HG02981 (cell line): ENCODE results near the gene TMCC1.
A peak's percentile ranks its signal among the peaks of the same experiment; 100 is the strongest.
"Not testable (repeated sequence)": the region's sequence is repeated elsewhere in the genome, so short reads cannot be mapped to it uniquely, and the experiment has no call there.

Experiments used
- ATAC-seq: cut with Tn5 transposase; IDR thresholded peaks from one replicate; pipeline ENCODE4 v1.9.1; 2021; ENCODE audit warnings: mild to moderate bottlenecking, moderate library complexity; ENCODE audit not compliant: unreplicated experiment

TMCC1 gene

GRCh38 chr3:129837065-129837642 is 56.4 kb downstream of the TMCC1 start:
- no peak for ATAC-seq

- no peak for ATAC-seq
Measured at GRCh38 chr3:129836381-129837064, 57.0 kb downstream of the TMCC1 start.

- no peak for ATAC-seq
Measured at GRCh38 chr3:129835198-129835597, 58.3 kb downstream of the TMCC1 start.

- no peak for ATAC-seq
Measured at GRCh38 chr3:129834580-129834979, 58.9 kb downstream of the TMCC1 start.

GRCh38 chr3:129831942-129832341 is 61.6 kb downstream of the TMCC1 start:
- ATAC-seq = not testable (repeated sequence)

- no peak for ATAC-seq
Measured at GRCh38 chr3:129831503-129831902, 62.0 kb downstream of the TMCC1 start.

GRCh38 chr3:129829640-129830039 is 63.9 kb downstream of the TMCC1 start:
- ATAC-seq = no peak

- peak; percentile 83 for ATAC-seq
Measured at GRCh38 chr3:129827765-129828164, 65.7 kb downstream of the TMCC1 start.

GRCh38 chr3:129824926-129825541 is 68.5 kb downstream of the TMCC1 start:
- no peak for ATAC-seq

GRCh38 chr3:129822679-129823078 is 70.8 kb downstream of the TMCC1 start:
- no peak for ATAC-seq

GRCh38 chr3:129822241-129822640 is 71.3 kb downstream of the TMCC1 start:
- no peak for ATAC-seq

GRCh38 chr3:129820587-129820986 is 72.9 kb downstream of the TMCC1 start:
- no peak for ATAC-seq

- no peak for ATAC-seq
Measured at GRCh38 chr3:129812589-129812988, 80.9 kb downstream of the TMCC1 start.

- ATAC-seq = no peak
Measured at GRCh38 chr3:129809297-129809696, 84.2 kb downstream of the TMCC1 start.

GRCh38 chr3:129796146-129796545 is 97.4 kb downstream of the TMCC1 start:
- no peak for ATAC-seq

- no peak for ATAC-seq
Measured at GRCh38 chr3:129795186-129796010, 98.1 kb downstream of the TMCC1 start.

- ATAC-seq = peak; percentile 64
Measured at GRCh38 chr3:129794311-129795185, 99.0 kb downstream of the TMCC1 start.

- ATAC-seq = no peak
Measured at GRCh38 chr3:129793942-129794310, 99.6 kb downstream of the TMCC1 start.

GRCh38 chr3:129793319-129793718 is 100.2 kb downstream of the TMCC1 start:
- ATAC-seq = no peak

GRCh38 chr3:129783470-129783869 is 110.0 kb downstream of the TMCC1 start:
- ATAC-seq = no peak

GRCh38 chr3:129778871-129779270 is 114.6 kb downstream of the TMCC1 start:
- no peak for ATAC-seq
